SK-N-SH (cell line): ENCODE data around the gene NDUFS8.

Source experiments
- CTCF ChIP-seq: fragments of 200-600 bp; sonication (generic); IDR thresholded peaks from 2 replicates; pipeline ENCODE4 v1.6.1; 2017; ENCODE audit warnings: antibody characterized with exemption, mild to moderate bottlenecking, moderate library complexity
- GABPA ChIP-seq: IDR thresholded peaks from 2 replicates; pipeline ENCODE4 v1.4.0; 2012; ENCODE audit warnings: low read depth, mild to moderate bottlenecking
- YY1 ChIP-seq: IDR thresholded peaks from 2 replicates; pipeline ENCODE4 v1.4.0; 2012; ENCODE audit warnings: low read depth, mild to moderate bottlenecking

- TF ChIP-seq CTCF (no peak), YY1 (no peak), GABPA (no peak)
Measured at GRCh38 chr11:68024508-68024907, 6.0 kb upstream of the NDUFS8 start.
